HCT116 (cell line): ENCODE data around the gene VTI1A. TPM values are rescaled to one million over a fixed set of nuclear protein-coding genes. Genes with fewer than 3 reads are reported as not detected.

Source experiments
- ATAC-seq: fragments of 200-7000 bp; cut with Tn5 transposase; 2 replicates; pipeline ENCODE4 v1.9.1; 2020; ENCODE audit warnings: mild to moderate bottlenecking, moderate library complexity
- BruUV-seq: library from RNA; stranded (reverse); fragments of 400-500 nt; replicated peaks from 2 replicates; lab custom pipeline; 2021; lab: Mats Ljungman, UMichigan
- CTCF ChIA-PET: fragments of 300-600 bp; sonication (Branson Sonifier 250); formaldehyde crosslinking; loops from one replicate; lab custom pipeline; 2021; ENCODE audit warnings: antibody characterized with exemption; lab: Charles Lee
- POLR2A ChIA-PET: fragments of 300-600, 350-600 bp; sonication (Branson Sonifier 250); formaldehyde crosslinking; loops from one replicate; lab custom pipeline; 2021; ENCODE audit warnings: antibody characterized with exemption; lab: Charles Lee
- RAD21 ChIA-PET, 2 experiments: fragments of 300-600 bp; sonication (Branson Sonifier 250); formaldehyde crosslinking; loops; one replicate each; lab custom pipeline; 2023; ENCODE audit warnings: low total read pairs in 2 of 2; ENCODE audit not compliant: uncharacterized antibody in 2 of 2, unreplicated experiment in 2 of 2, low non-redundant PET in 1 of 2; lab: Charles Lee
- DNase-seq: peaks from one replicate; pipeline ENCODE4 v3.0.0-alpha.2; 2010; ENCODE audit warnings: low read depth, low spot score
- H2AFZ ChIP-seq: fragments of 200-600 bp; shearing (Covaris generic), sonication (generic); 2 replicates; pipeline ENCODE4 v1.6.1; 2017; ENCODE audit warnings: low read depth, mixed run types, mixed read lengths, antibody characterized with exemption, low read length; ENCODE audit not compliant: poor library complexity, severe bottlenecking
- H3K27ac ChIP-seq: 2 replicates; pipeline ENCODE4 v1.5.1; 2012; ENCODE audit warnings: low read depth, low read length
- H3K27me3 ChIP-seq: fragments of 200-600 bp; sonication (generic); 2 replicates; pipeline ENCODE4 v1.6.1; 2016; ENCODE audit warnings: mixed run types, low read length, mixed read lengths; ENCODE audit not compliant: insufficient read depth
- H3K36me3 ChIP-seq, 2 experiments: fragments of 200-500 bp in 1 of 2; fragments of 200-600 bp in 1 of 2; sonication (Bioruptor generic) in 1 of 2; sonication (generic) in 1 of 2; 2 replicates each; pipeline versions ENCODE4 v1.5.1 to v1.6.1; 2014 to 2016; ENCODE audit warnings: low read length in 2 of 2, inconsistent platforms in 1 of 2, mixed read lengths in 1 of 2, mixed run types in 1 of 2; ENCODE audit not compliant: insufficient read depth in 2 of 2, control insufficient read depth in 1 of 2
- H3K4me1 ChIP-seq, 2 experiments: fragments of 200-600 bp in 1 of 2; sonication (generic) in 1 of 2; 2 replicates each; pipeline versions ENCODE4 v1.5.1 to v1.6.1; 2012 to 2017; ENCODE audit warnings: low read length in 2 of 2, inconsistent platforms in 1 of 2, mild to moderate bottlenecking in 1 of 2, mixed read lengths in 1 of 2, mixed run types in 1 of 2, moderate library complexity in 1 of 2; ENCODE audit not compliant: insufficient read depth in 2 of 2, control insufficient read depth in 1 of 2
- H3K4me2 ChIP-seq: fragments of 200-600 bp; sonication (generic); 2 replicates; pipeline ENCODE4 v1.6.1; 2017; ENCODE audit warnings: mixed run types, low read length, mixed read lengths
- H3K4me3 ChIP-seq, 2 experiments: fragments of 200-600 bp in 1 of 2; sonication (generic) in 1 of 2; replicated peaks in 1 of 2; 2 replicates each; pipeline ENCODE4 v1.5.1; 2011 to 2016; ENCODE audit warnings: low read length in 2 of 2, control low read depth in 1 of 2, low read depth in 1 of 2, mild to moderate bottlenecking in 1 of 2, mixed read lengths in 1 of 2, mixed run types in 1 of 2
- H3K79me2 ChIP-seq: fragments of 200-600 bp; sonication (generic); 2 replicates; pipeline ENCODE4 v1.6.1; 2017; ENCODE audit warnings: mild to moderate bottlenecking, mixed run types, low read length, moderate library complexity, mixed read lengths; ENCODE audit not compliant: insufficient read depth
- H3K9ac ChIP-seq: fragments of 200-600 bp; sonication (generic); 2 replicates; pipeline ENCODE4 v1.6.1; 2016; ENCODE audit warnings: low read length, mixed read lengths
- H3K9me2 ChIP-seq: fragments of 200-600 bp; sonication (generic), shearing (Covaris generic); 2 replicates; pipeline ENCODE4 v1.6.1; 2017; ENCODE audit warnings: mixed run types, mild to moderate bottlenecking, moderate library complexity; ENCODE audit not compliant: insufficient read depth
- H3K9me3 ChIP-seq, 2 experiments: fragments of 200-500 bp in 1 of 2; fragments of 200-600 bp in 1 of 2; sonication (Bioruptor generic) in 1 of 2; sonication (generic) in 1 of 2; 2 replicates each; pipeline ENCODE4 v1.6.1; 2014 to 2017; ENCODE audit warnings: low read length in 2 of 2, mixed read lengths in 2 of 2, inconsistent platforms in 1 of 2, low read depth in 1 of 2, mild to moderate bottlenecking in 1 of 2, mixed run types in 1 of 2, moderate library complexity in 1 of 2; ENCODE audit not compliant: control insufficient read depth in 1 of 2, insufficient read depth in 1 of 2
- H4K20me1 ChIP-seq: fragments of 200-600 bp; sonication (generic), shearing (Covaris generic); 2 replicates; pipeline ENCODE4 v1.6.1; 2017; ENCODE audit warnings: mixed run types, mild to moderate bottlenecking, moderate library complexity; ENCODE audit not compliant: insufficient read depth
- CBX3 ChIP-seq: IDR thresholded peaks from 2 replicates; pipeline ENCODE4 v1.6.1; 2012; ENCODE audit warnings: low read depth
- CTCF ChIP-seq, 3 experiments: fragments of 200-600 bp in 1 of 3; sonication (generic) in 1 of 3; IDR thresholded peaks in 2 of 3; conservative IDR thresholded peaks in 1 of 3; 2 replicates each; pipeline ENCODE4 v1.5.1; 2012 to 2017; ENCODE audit warnings: low read depth in 2 of 3, low read length in 2 of 3, antibody characterized with exemption in 1 of 3, borderline replicate concordance in 1 of 3, control low read depth in 1 of 3, mild to moderate bottlenecking in 1 of 3, mixed read lengths in 1 of 3, mixed run types in 1 of 3, moderate library complexity in 1 of 3; ENCODE audit not compliant: insufficient read depth in 1 of 3
- EGR1 ChIP-seq: IDR thresholded peaks from 2 replicates; pipeline ENCODE4 v1.6.1; 2012; ENCODE audit warnings: low read depth
- EZH2phosphoT487 ChIP-seq: fragments of 200-600 bp; IDR thresholded peaks from 2 replicates; pipeline ENCODE4 v1.6.1; 2018; ENCODE audit warnings: antibody characterized with exemption, borderline replicate concordance
- FOSL1 ChIP-seq: IDR thresholded peaks from 2 replicates; pipeline ENCODE4 v1.6.1; 2012; ENCODE audit warnings: low read depth
- JUND ChIP-seq: IDR thresholded peaks from 2 replicates; pipeline ENCODE4 v1.6.1; 2012
- POLR2AphosphoS5 ChIP-seq: IDR thresholded peaks from 2 replicates; pipeline ENCODE4 v1.6.1; 2011; ENCODE audit warnings: mild to moderate bottlenecking, low read depth, low read length, moderate library complexity
- RAD21 ChIP-seq: IDR thresholded peaks from 2 replicates; pipeline ENCODE4 v1.6.1; 2012; ENCODE audit warnings: low read depth, mild to moderate bottlenecking
- SP1 ChIP-seq: IDR thresholded peaks from 2 replicates; pipeline ENCODE4 v1.6.1; 2012; ENCODE audit warnings: low read depth
- SRF ChIP-seq: IDR thresholded peaks from 2 replicates; pipeline ENCODE4 v1.6.1; 2012; ENCODE audit warnings: low read depth
- TCF7L2 ChIP-seq: IDR thresholded peaks from 2 replicates; pipeline ENCODE4 v1.7.0; 2011; ENCODE audit warnings: borderline replicate concordance, inconsistent platforms; ENCODE audit not compliant: insufficient read depth, insufficient read length; ENCODE audit errors: extremely low read depth
- YY1 ChIP-seq: IDR thresholded peaks from 2 replicates; pipeline ENCODE4 v1.6.1; 2011; ENCODE audit warnings: low read length, low read depth, moderate library complexity, mild to moderate bottlenecking; ENCODE audit not compliant: insufficient replicate concordance; ENCODE audit errors: extremely low read depth
- ZFX ChIP-seq: fragments of 450-650 bp; IDR thresholded peaks from 2 replicates; pipeline ENCODE4 v1.6.1; 2017
- ZNF274 ChIP-seq: fragments of 200-500 bp; sonication (Bioruptor generic); IDR thresholded peaks from 2 replicates; pipeline ENCODE4 v1.6.1; 2014; ENCODE audit warnings: mild to moderate bottlenecking, low read depth, low read length, inconsistent platforms
- intact Hi-C: fragments of 100-400 bp; cut with micrococcal nuclease; formaldehyde crosslinking; loops from 2 replicates; pipeline ENCODE4 v1.10.0; 2022
- total RNA-seq: library from RNA; stranded (reverse); gene quantifications from one replicate; pipeline ENCODE4 v1.2.1, GENCODE V29; 2021; ENCODE audit not compliant: unreplicated experiment
- TF ChIP-seq, protein P1 (sequence below): IDR thresholded peaks from 2 replicates; pipeline ENCODE4 v1.6.1; 2012
- TF ChIP-seq, protein P2 (sequence below): IDR thresholded peaks from 2 replicates; pipeline ENCODE4 v1.6.1; 2012

Gene VTI1A
- total RNA-seq, 1 experiment from 2014 or later: 80.7 TPM

GRCh38 chr10:112789248-112789647 lies 342.2 kb downstream of the VTI1A start:
- Histone ChIP-seq H3K27me3 (no peaks in the 10 kb centered on the region), H3K9ac (no peak overlapping the region), H3K9me2 (no peaks in the 10 kb centered on the region), H4K20me1 (peaks cover 6% of the 10 kb centered on the region; the same call in 1 of the 2 replicates), H3K36me3 (no peaks in the 10 kb centered on the region; a peak in 1 of 4 replicates), H3K9me3 (no peaks in the 10 kb centered on the region), H3K4me3 (no peak overlapping the region), H3K4me1 (peaks cover 9 to 13% of the 10 kb centered on the region in 2 experiments; a peak in 2 of 4 replicates), H3K4me2 (no peak overlapping the region), H3K27ac (no peak overlapping the region), H2AFZ (no peak overlapping the region), H3K79me2 (no peaks in the 10 kb centered on the region)
- no TSS peak for BruUV-seq
- RAD21 ChIA-PET: no interaction called here
- intact Hi-C loops: no loop called here
- POLR2A ChIA-PET: no interaction called here
- TF ChIP-seq JUND: peak; percentile 33; the same call in 1 of the 2 replicates
- peak; percentile 34; the same call in 1 of the 2 replicates for TF ChIP-seq FOSL1
- TF ChIP-seq, protein P1, sequence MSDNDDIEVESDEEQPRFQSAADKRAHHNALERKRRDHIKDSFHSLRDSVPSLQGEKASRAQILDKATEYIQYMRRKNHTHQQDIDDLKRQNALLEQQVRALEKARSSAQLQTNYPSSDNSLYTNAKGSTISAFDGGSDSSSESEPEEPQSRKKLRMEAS: no peak
- peak; percentile 84; the same call in 1 of the 2 replicates for TF ChIP-seq CBX3
- TF ChIP-seq ZFX: no peak
- ATAC-seq (no peak), DNase-seq (no peak)
- CTCF ChIA-PET: no interaction called here

- no peaks in the 10 kb centered on the region for H3K27me3 ChIP-seq
- CTCF ChIA-PET: no interaction called here
- H3K9me3 ChIP-seq: no peaks in the 10 kb centered on the region
- no peak overlapping the region for H3K4me3 ChIP-seq
- DNase-seq (no peak), ATAC-seq (no peak)
- H3K9me2 ChIP-seq: no peaks in the 10 kb centered on the region
- RAD21 ChIA-PET: no interaction called here
- no peak for TF ChIP-seq POLR2AphosphoS5
- TF ChIP-seq YY1: no peak
- TF ChIP-seq ZNF274: no peak
- no peak for TF ChIP-seq SP1
- no peak for TF ChIP-seq EGR1
- TF ChIP-seq TCF7L2: no peak
- TF ChIP-seq FOSL1: no peak
- TF ChIP-seq SRF: no peak
- TF ChIP-seq CTCF (IDR thresholded peaks at IDR 0.05 in 2 of 3, conservative IDR thresholded peaks at IDR 0.05 in 1 of 3; ENCODE audit: borderline replicate concordance in 1 of 3, insufficient read depth in 1 of 3, low read depth in 2 of 3, low read length in 2 of 3): no peak
- TF ChIP-seq EZH2phosphoT487: no peak
- TF ChIP-seq RAD21: no peak
- TF ChIP-seq, protein P2, sequence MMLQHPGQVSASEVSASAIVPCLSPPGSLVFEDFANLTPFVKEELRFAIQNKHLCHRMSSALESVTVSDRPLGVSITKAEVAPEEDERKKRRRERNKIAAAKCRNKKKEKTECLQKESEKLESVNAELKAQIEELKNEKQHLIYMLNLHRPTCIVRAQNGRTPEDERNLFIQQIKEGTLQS: no peak
- no peak for TF ChIP-seq JUND
- TF ChIP-seq ZFX: no peak
- H3K27ac ChIP-seq: no peak overlapping the region
- intact Hi-C loops: no loop called here
- H3K79me2 ChIP-seq: no peaks in the 10 kb centered on the region
- peaks cover 9 to 13% of the 10 kb centered on the region in 2 experiments; a peak in 2 of 4 replicates for H3K4me1 ChIP-seq
- POLR2A ChIA-PET: no interaction called here
- H3K4me2 ChIP-seq: no peak overlapping the region
- H4K20me1 ChIP-seq: peaks cover 6% of the 10 kb centered on the region; the same call in 1 of the 2 replicates
- no peaks in the 10 kb centered on the region; a peak in 1 of 4 replicates for H3K36me3 ChIP-seq
- BruUV-seq: no TSS peak
- H2AFZ ChIP-seq: no peak overlapping the region
- no peak overlapping the region for H3K9ac ChIP-seq
Measured at GRCh38 chr10:112790030-112790429, 343.0 kb downstream of the VTI1A start.
